Stimulated activated naive CD4-positive, alpha-beta T cell (primary cell): ENCODE measurements around the gene SYTL3.
"Not testable (repeated sequence)": the region's sequence is repeated elsewhere in the genome, so short reads cannot be mapped to it uniquely, and the experiment has no call there.

Source experiments
- DNase-seq, 6 experiments: peaks; one replicate each; lab custom pipeline; 2025; lab: John Stamatoyannopoulos, UW

Gene SYTL3

GRCh38 chr6:158773581-158774449 lies 124.0 kb downstream of the SYTL3 start:
- no peak for DNase-seq

- DNase-seq = no peak
These were observed 125.0 kb downstream of the SYTL3 start for GRCh38 chr6:158774717-158775449.

- DNase-seq = no peak
These were observed 126.0 kb downstream of the SYTL3 start for GRCh38 chr6:158775832-158776231.

- DNase-seq = no peak
These were observed 126.9 kb downstream of the SYTL3 start for GRCh38 chr6:158776737-158777136.

- no peak for DNase-seq
These were observed 127.7 kb downstream of the SYTL3 start for GRCh38 chr6:158777510-158777909.

GRCh38 chr6:158778005-158778527 lies 128.2 kb downstream of the SYTL3 start:
- DNase-seq = no peak

GRCh38 chr6:158780246-158780884 lies 130.5 kb downstream of the SYTL3 start:
- no peak for DNase-seq

- DNase-seq = no peak
These were observed 131.3 kb downstream of the SYTL3 start for GRCh38 chr6:158780988-158781691.

GRCh38 chr6:158781692-158782373 lies 132.0 kb downstream of the SYTL3 start:
- DNase-seq = no peak

- no peak for DNase-seq
These were observed 132.7 kb downstream of the SYTL3 start for GRCh38 chr6:158782432-158783166.

- no peak for DNase-seq
These were observed 133.3 kb downstream of the SYTL3 start for GRCh38 chr6:158783167-158783450.

GRCh38 chr6:158783851-158784250 lies 134.0 kb downstream of the SYTL3 start:
- no peak for DNase-seq

GRCh38 chr6:158784505-158784904 lies 134.7 kb downstream of the SYTL3 start:
- DNase-seq = no peak

GRCh38 chr6:158785036-158785435 lies 135.2 kb downstream of the SYTL3 start:
- DNase-seq = no peak

- no peak for DNase-seq
These were observed 136.9 kb downstream of the SYTL3 start for GRCh38 chr6:158786645-158787304.

- DNase-seq = no peak
These were observed 137.5 kb downstream of the SYTL3 start for GRCh38 chr6:158787395-158787794.

- peak; percentile 23 to 73 (median 54) for DNase-seq
These were observed 139.5 kb downstream of the SYTL3 start for GRCh38 chr6:158789115-158789917.

GRCh38 chr6:158791274-158791855 lies 141.5 kb downstream of the SYTL3 start:
- DNase-seq = no peak

- not testable (repeated sequence) for DNase-seq
These were observed 142.7 kb downstream of the SYTL3 start for GRCh38 chr6:158792505-158792904.
